Measurements from ENCODE around the gene MYEF2. TPM values are rescaled to one million over a fixed set of nuclear protein-coding genes. Genes with fewer than 3 reads are reported as not detected.

MYEF2 gene
- total RNA-seq, 1 donor from 2014 or later, result 16.7 TPM

DNA sequence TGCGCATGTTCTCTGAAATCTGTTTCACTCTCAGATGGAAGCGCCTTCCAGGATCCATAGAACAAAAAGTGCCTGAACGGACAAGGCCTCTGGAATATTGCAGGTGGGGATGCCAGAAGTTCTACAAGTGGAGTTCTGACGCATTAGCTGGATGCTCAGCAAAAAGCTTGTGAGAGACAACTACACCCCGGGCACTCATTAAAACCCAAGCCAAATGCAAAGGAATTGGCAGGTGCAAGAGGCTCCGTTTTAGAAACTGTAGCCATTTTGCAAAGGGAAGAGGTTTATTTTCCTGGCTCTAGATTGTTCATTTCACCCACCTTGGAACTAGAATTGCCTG lies 92.5 kb downstream of the MYEF2 start:
- no peak for DNase-seq

DNA sequence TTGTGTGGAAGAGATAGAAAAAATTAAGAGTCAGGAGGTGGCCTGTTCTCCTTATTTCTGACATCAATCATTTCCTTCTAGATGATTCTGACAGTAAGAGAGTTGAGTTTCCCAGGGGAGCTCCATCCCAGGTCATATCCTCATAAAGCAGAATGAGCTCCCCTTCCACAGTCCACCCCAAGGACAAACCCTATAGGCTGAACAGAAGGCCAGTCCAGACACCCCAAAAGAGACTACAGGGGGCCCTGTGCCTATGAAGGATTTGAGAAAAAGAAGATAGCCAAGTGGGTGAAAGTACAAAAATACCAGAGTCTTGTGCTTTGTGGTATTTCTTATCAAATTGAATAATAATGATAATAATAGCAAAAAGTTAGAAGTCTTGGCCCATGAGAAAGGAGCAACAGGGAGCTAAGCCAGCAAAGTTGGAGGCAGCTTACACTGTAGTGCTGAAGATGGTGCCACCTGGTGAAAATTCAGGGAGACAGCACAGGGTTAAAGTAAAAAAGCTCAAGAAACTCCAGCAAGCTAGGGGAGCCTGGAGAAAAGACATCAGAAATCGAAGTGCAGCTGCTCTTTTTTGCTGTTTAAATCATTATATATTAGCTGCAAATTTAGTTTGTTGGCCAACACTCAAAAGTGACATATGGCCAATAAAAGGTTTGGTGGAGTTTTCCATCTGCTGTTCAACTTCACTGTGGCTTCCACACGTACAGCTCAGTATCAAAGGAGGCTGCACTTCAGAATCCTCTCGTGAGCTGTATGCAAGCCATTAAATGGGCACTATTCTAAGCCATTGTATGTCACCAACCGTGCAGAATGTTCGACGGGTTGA lies 93.1 kb downstream of the MYEF2 start:
- peak; percentile 58 for DNase-seq

Other genes with a start within 250 kb of the MYEF2 start
- not detected in 2 replicates for gene SLC24A5, start 57.3 kb downstream of the MYEF2 start, total RNA-seq
- not detected in 2 replicates for gene CTXN2, start 13.4 kb upstream of the MYEF2 start, total RNA-seq
- under 0.01 TPM in 2 replicates for gene SLC12A1, start 28.0 kb upstream of the MYEF2 start, total RNA-seq
- gene DUT, start 153.1 kb upstream of the MYEF2 start, total RNA-seq, result 49.8 and 58.4 TPM in 2 replicates